Ascending aorta (tissue), 2 donors: ENCODE results near the gene CHMP6. TPM values are rescaled to one million over a fixed set of nuclear protein-coding genes. Genes with fewer than 3 reads are reported as not detected.
A peak's percentile ranks its signal among the peaks of the same experiment; 100 is the strongest.

ENCODE experiments used
- DNase-seq, 2 donors: peaks; one replicate each; pipeline ENCODE4 v3.0.0-alpha.2; 2019; ENCODE audit warnings: low spot score in 2 of 2
- H3K27ac ChIP-seq, 2 donors: fragments of 200-600 bp; sonication (generic); one replicate each; pipeline ENCODE4 v1.5.1; 2016 to 2017; ENCODE audit warnings: mild to moderate bottlenecking in 1 of 2
- H3K27me3 ChIP-seq: fragments of 200-600 bp; sonication (generic); one replicate; pipeline ENCODE4 v1.5.1; 2017
- H3K36me3 ChIP-seq, 2 donors: fragments of 200-600 bp; sonication (generic); one replicate each; pipeline ENCODE4 v1.5.1; 2016
- H3K4me1 ChIP-seq, 2 donors: fragments of 200-600 bp; sonication (generic); one replicate each; pipeline ENCODE4 v1.5.1; 2016 to 2017; ENCODE audit warnings: mild to moderate bottlenecking in 1 of 2
- H3K4me3 ChIP-seq, 2 donors: fragments of 200-600 bp; sonication (generic); one replicate each; pipeline ENCODE4 v1.5.1; 2016 to 2017; ENCODE audit warnings: mild to moderate bottlenecking in 1 of 2
- H3K9me3 ChIP-seq, 2 donors: fragments of 200-600 bp; sonication (generic); one replicate each; pipeline ENCODE4 v1.5.1; 2016
- CTCF ChIP-seq, 3 experiments: fragments of 200-600 bp in 2 of 3; fragments of 450-650 bp in 1 of 3; sonication (generic) in 2 of 3; IDR thresholded peaks; one replicate each; pipeline ENCODE4 v1.5.1; 2016 to 2019; ENCODE audit warnings: antibody characterized with exemption in 3 of 3, mild to moderate bottlenecking in 1 of 3, moderate library complexity in 1 of 3
- intact Hi-C: fragments of 100-400 bp; cut with DNase I; formaldehyde crosslinking; loops from one replicate; pipeline ENCODE4 v1.15.1; 2023
- total RNA-seq: library from RNA; depleted of rRNA; stranded (reverse); fragments of >200 nt; gene quantifications from one replicate; pipeline ENCODE4 v1.1.0, GENCODE V29; 2016

Gene CHMP6
- total RNA-seq, 1 donor from 2014 or later = 32.1 TPM

- DNase-seq = no peak
- Histone ChIP-seq H3K9me3 (no peaks in the 10 kb centered on the region), H3K4me3 (no peak overlapping the region), H3K36me3 (peaks cover 9 to 15% of the 10 kb centered on the region in 2 donors), H3K27ac (no peak overlapping the region), H3K27me3 (peaks cover 7% of the 10 kb centered on the region), H3K4me1 (peaks cover 3 to 24% of the 10 kb centered on the region in 2 donors)
- no peak for TF ChIP-seq CTCF (IDR thresholded peaks at IDR 0.05)
- intact Hi-C loops = no loop called here
Observed at GRCh38 chr17:80967404-80967872, 24.2 kb upstream of the CHMP6 start.

GRCh38 chr17:80968602-80969029 lies 23.0 kb upstream of the CHMP6 start:
- intact Hi-C loops = no loop called here
- Histone ChIP-seq H3K36me3 (peaks cover 9 to 15% of the 10 kb centered on the region in 2 donors), H3K9me3 (no peaks in the 10 kb centered on the region), H3K27me3 (peaks cover 7% of the 10 kb centered on the region), H3K27ac (peak overlapping the region in 1 of 2 donors; percentile 12), H3K4me1 (peaks cover 3 to 24% of the 10 kb centered on the region in 2 donors), H3K4me3 (no peak overlapping the region)
- no peak for TF ChIP-seq CTCF (IDR thresholded peaks at IDR 0.05)
- peak in 1 of 2 donors; percentile 83 for DNase-seq

GRCh38 chr17:80969030-80969673 lies 22.5 kb upstream of the CHMP6 start:
- TF ChIP-seq CTCF (IDR thresholded peaks at IDR 0.05) = no peak
- peak overlapping the region in 1 of 2 donors; percentile 12 for H3K27ac ChIP-seq
- H3K27me3 ChIP-seq = peaks cover 7% of the 10 kb centered on the region
- no peaks in the 10 kb centered on the region for H3K9me3 ChIP-seq
- H3K4me1 ChIP-seq = peaks cover 3 to 24% of the 10 kb centered on the region in 2 donors
- H3K36me3 ChIP-seq = peaks cover 8 to 11% of the 10 kb centered on the region in 2 donors
- no peak for DNase-seq
- intact Hi-C loops = no loop called here
- no peak overlapping the region for H3K4me3 ChIP-seq

GRCh38 chr17:80969674-80970043 lies 22.0 kb upstream of the CHMP6 start:
- no peak for TF ChIP-seq CTCF (IDR thresholded peaks at IDR 0.05)
- Histone ChIP-seq H3K9me3 (no peaks in the 10 kb centered on the region), H3K27ac (no peak overlapping the region), H3K27me3 (peaks cover 7% of the 10 kb centered on the region), H3K4me1 (peaks cover 3 to 24% of the 10 kb centered on the region in 2 donors), H3K36me3 (peaks cover 4 to 7% of the 10 kb centered on the region in 2 donors), H3K4me3 (no peak overlapping the region)
- intact Hi-C loops = no loop called here
- DNase-seq = no peak

- peaks cover 7% of the 10 kb centered on the region for H3K27me3 ChIP-seq
- no peak overlapping the region for H3K4me3 ChIP-seq
- H3K27ac ChIP-seq = no peak overlapping the region
- peaks cover 2% of the 10 kb centered on the region in 2 donors for H3K36me3 ChIP-seq
- peak in 2 of 3 experiments; percentile 41 to 57 for TF ChIP-seq CTCF (IDR thresholded peaks at IDR 0.05)
- H3K4me1 ChIP-seq = peaks cover 3 to 24% of the 10 kb centered on the region in 2 donors
- no peak for DNase-seq
- intact Hi-C loops = no loop called here
- H3K9me3 ChIP-seq = no peaks in the 10 kb centered on the region
Observed at GRCh38 chr17:80970044-80970761, 21.4 kb upstream of the CHMP6 start.
